HepG2 (cell line): ENCODE data around the gene TFAP2C. TPM values are rescaled to one million over a fixed set of nuclear protein-coding genes. Genes with fewer than 3 reads are reported as not detected.

Source experiments
- ATAC-seq: fragments of 200-7000 bp; cut with Tn5 transposase; 3 replicates; pipeline ENCODE4 v1.9.1; 2020; ENCODE audit warnings: mild to moderate bottlenecking, moderate library complexity
- BruUV-seq: library from RNA; stranded (reverse); fragments of 400-500 nt; replicated peaks from 2 replicates; lab custom pipeline; 2021; lab: Mats Ljungman, UMichigan
- CTCF ChIA-PET: fragments of 300-600 bp; formaldehyde crosslinking; extraction: SDS; loops from one replicate; lab custom pipeline; 2021; ENCODE audit warnings: low total read pairs, inconsistent platforms, low intra/inter-chr PET ratio; lab: Yijun Ruan, JAX
- POLR2A ChIA-PET: fragments of 350-600 bp; sonication (Branson Sonifier 250); formaldehyde crosslinking; loops from one replicate; lab custom pipeline; 2020; ENCODE audit warnings: antibody characterized with exemption, inconsistent platforms; lab: Yijun Ruan, JAX
- DNase-seq: peaks from one replicate; pipeline ENCODE4 v3.0.0-alpha.2; 2015; ENCODE audit warnings: low spot score
- FAIRE-seq: peaks from 3 replicates; lab custom pipeline; 2011; peaks lifted over from hg19 to GRCh38; lab: Jason Lieb, UNC
- H2AFZ ChIP-seq: one replicate; pipeline ENCODE4 v1.6.1; 2011; ENCODE audit warnings: low read length, inconsistent platforms
- H3K27ac ChIP-seq: fragments of 300-600 bp; 3 replicates; pipeline ENCODE4 v1.8.0; 2011; ENCODE audit warnings: mixed run types, mild to moderate bottlenecking, mixed read lengths, low read length, inconsistent platforms; ENCODE audit not compliant: insufficient read depth; ENCODE audit errors: extremely low read length
- H3K27me3 ChIP-seq, 2 experiments: fragments of 200-600 bp in 1 of 2; 2 replicates in 1 of 2; 3 replicates in 1 of 2; pipeline versions ENCODE4 v1.6.0 to v1.8.0; 2011; ENCODE audit warnings: low read length in 2 of 2, mild to moderate bottlenecking in 2 of 2, moderate library complexity in 2 of 2, inconsistent platforms in 1 of 2; ENCODE audit not compliant: insufficient read depth in 2 of 2, control insufficient read depth in 1 of 2
- H3K36me3 ChIP-seq, 2 experiments: fragments of 200-600 bp in 1 of 2; replicated peaks in 1 of 2; 2 replicates in 1 of 2; 3 replicates in 1 of 2; pipeline versions ENCODE4 v1.5.1 to v1.8.0; 2011; ENCODE audit warnings: low read length in 2 of 2, inconsistent platforms in 1 of 2; ENCODE audit not compliant: insufficient read depth in 2 of 2, control insufficient read depth in 1 of 2
- H3K4me1 ChIP-seq: 2 replicates; pipeline ENCODE4 v1.5.1; 2012; ENCODE audit warnings: low read length, inconsistent platforms; ENCODE audit not compliant: insufficient read depth
- H3K4me2 ChIP-seq: 2 replicates; pipeline ENCODE4 v1.6.0; 2011; ENCODE audit warnings: low read depth, low read length, inconsistent platforms
- H3K4me3 ChIP-seq, 3 experiments: fragments of 200-600 bp in 1 of 3; sonication (generic), shearing (Covaris generic) in 1 of 3; replicated peaks in 1 of 3; 2 replicates each; pipeline ENCODE4 v1.5.1; 2011 to 2016; ENCODE audit warnings: low read length in 3 of 3, inconsistent platforms in 2 of 3, low read depth in 2 of 3, mild to moderate bottlenecking in 2 of 3, control low read depth in 1 of 3, mixed read lengths in 1 of 3; ENCODE audit not compliant: insufficient read depth in 1 of 3
- H3K79me2 ChIP-seq: one replicate; pipeline ENCODE4 v1.6.1; 2011; ENCODE audit warnings: low read length, inconsistent platforms; ENCODE audit not compliant: insufficient read depth
- H3K9ac ChIP-seq: 2 replicates; pipeline ENCODE4 v1.6.0; 2011; ENCODE audit warnings: mild to moderate bottlenecking, low read depth, low read length, inconsistent platforms; ENCODE audit not compliant: insufficient read depth
- H3K9me3 ChIP-seq: 2 replicates; pipeline ENCODE4 v1.5.1; 2012; ENCODE audit warnings: mild to moderate bottlenecking, low read length
- H4K20me1 ChIP-seq: 2 replicates; pipeline ENCODE4 v1.6.0; 2011; ENCODE audit warnings: inconsistent platforms, mild to moderate bottlenecking, low read length, moderate library complexity; ENCODE audit not compliant: insufficient read depth
- FLYWCH1 ChIP-seq: sonication (generic); formaldehyde crosslinking; IDR thresholded peaks from 2 replicates; pipeline ENCODE4 v1.8.1; 2023; ENCODE audit warnings: mild to moderate bottlenecking, missing genetic modification reagents
- FOXO4 ChIP-seq: sonication (generic); formaldehyde crosslinking; conservative IDR thresholded peaks from 2 replicates; pipeline ENCODE4 v1.8.1; 2023; ENCODE audit warnings: missing genetic modification reagents
- GATAD1 ChIP-seq: IDR thresholded peaks from 2 replicates; pipeline ENCODE4 v1.6.1; 2016; ENCODE audit warnings: missing genetic modification reagents, missing compliant biosample characterization
- MAFG ChIP-seq: sonication (generic); formaldehyde crosslinking; IDR thresholded peaks from 2 replicates; pipeline ENCODE4 v1.5.1; 2020; ENCODE audit warnings: mild to moderate bottlenecking, missing genetic modification reagents
- REXO4 ChIP-seq: sonication (generic); formaldehyde crosslinking; IDR thresholded peaks from 2 replicates; pipeline ENCODE4 v1.8.0; 2022; ENCODE audit warnings: missing genetic modification reagents, mild to moderate bottlenecking, borderline replicate concordance
- SRSF4 ChIP-seq: fragments of 200-400 bp; formaldehyde crosslinking; IDR thresholded peaks from one replicate; pipeline ENCODE4 v1.6.1; 2018; ENCODE audit warnings: mild to moderate bottlenecking, low read depth, low read length, moderate library complexity; ENCODE audit not compliant: poor library complexity, severe bottlenecking
- STAT5B ChIP-seq: sonication (generic); formaldehyde crosslinking; IDR thresholded peaks from 2 replicates; pipeline ENCODE4 v1.4.0; 2020; ENCODE audit warnings: missing genetic modification reagents
- TBL1XR1 ChIP-seq: fragments of 150-350 bp; IDR thresholded peaks from 2 replicates; pipeline ENCODE4 v1.6.1; 2014; ENCODE audit warnings: borderline replicate concordance, low read length; ENCODE audit not compliant: partially characterized antibody
- XBP1 ChIP-seq: sonication (generic); formaldehyde crosslinking; IDR thresholded peaks from 2 replicates; pipeline ENCODE4 v1.5.0; 2020; ENCODE audit warnings: missing genetic modification reagents
- ZBTB49 ChIP-seq: sonication (generic); formaldehyde crosslinking; IDR thresholded peaks from 2 replicates; pipeline ENCODE4 v1.4.0; 2020; ENCODE audit warnings: missing genetic modification reagents, borderline replicate concordance
- ZBTB8A ChIP-seq: sonication (generic); formaldehyde crosslinking; IDR thresholded peaks from 2 replicates; pipeline ENCODE4 v1.4.0; 2020; ENCODE audit warnings: mild to moderate bottlenecking, low read depth, missing genetic modification reagents, borderline replicate concordance
- ZMYM4 ChIP-seq: sonication (generic); formaldehyde crosslinking; IDR thresholded peaks from 2 replicates; pipeline ENCODE4 v1.8.1; 2023; ENCODE audit warnings: mild to moderate bottlenecking, missing genetic modification reagents
- ZNF180 ChIP-seq: sonication (generic); formaldehyde crosslinking; IDR thresholded peaks from 2 replicates; pipeline ENCODE4 v1.4.0; 2020; ENCODE audit warnings: low read depth, missing genetic modification reagents, borderline replicate concordance
- ZNF615 ChIP-seq: sonication (generic); formaldehyde crosslinking; IDR thresholded peaks from 2 replicates; pipeline ENCODE4 v1.5.0; 2020; ENCODE audit warnings: mild to moderate bottlenecking, missing genetic modification reagents, borderline replicate concordance
- ZNF7 ChIP-seq: IDR thresholded peaks from 2 replicates; pipeline ENCODE4 v1.6.1; 2016; ENCODE audit warnings: missing biosample characterization, missing genetic modification reagents
- WGBS: methylation state at CpG from one replicate; pipeline ENCODE4 v1.1.6; 2017; ENCODE audit warnings: low lambda C conversion rate; 5-methylcytosine and 5-hydroxymethylcytosine counted together
- in situ Hi-C: cut with HindIII; loops from 2 replicates; pipeline ENCODE4 v1.10.0; 2017; ENCODE audit warnings: low pct_unique_long_range_greater_than_20kb; ENCODE audit not compliant: extremely low pct_ligation_motif_present
- intact Hi-C: fragments of 100-400 bp; cut with micrococcal nuclease; formaldehyde crosslinking; loops from one replicate; pipeline ENCODE4 v1.10.0; 2022; ENCODE audit not compliant: unreplicated experiment
- polyA plus RNA-seq, 8 experiments: library from polyadenylated mRNA; depleted of rRNA in 3 of 8; stranded (reverse) in 7 of 8; unstranded in 1 of 8; fragments of >200 nt; fragmentation: Illumina TruSeq in 4 of 8; extraction: Trizol in 4 of 8; gene quantifications; 2 replicates each; pipeline versions ENCODE4 v1.2.1 to v1.2.3, GENCODE V29; 2011 to 2016; ENCODE audit warnings: low read depth in 4 of 8, missing spikeins in 1 of 8, mixed read lengths in 1 of 8; ENCODE audit not compliant: insufficient read depth in 1 of 8
- total RNA-seq, 5 experiments: library from RNA; depleted of rRNA; stranded (reverse); fragments of >200 nt; fragmentation: Illumina TruSeq; extraction: Trizol; gene quantifications; 2 replicates each; pipeline ENCODE4 v1.2.3, GENCODE V29; 2016; ENCODE audit warnings: low read depth in 1 of 5
- TF ChIP-seq, protein P1 (sequence below): sonication (generic); formaldehyde crosslinking; IDR thresholded peaks from 2 replicates; pipeline ENCODE4 v1.5.0; 2020; ENCODE audit warnings: mild to moderate bottlenecking, low read depth, missing genetic modification reagents, borderline replicate concordance

Gene TFAP2C
- total and polyA plus RNA-seq, 2 of the 13 experiments (the other 11 are each of a cell fraction or from before 2014, with no cell fraction given) = not detected

DNA sequence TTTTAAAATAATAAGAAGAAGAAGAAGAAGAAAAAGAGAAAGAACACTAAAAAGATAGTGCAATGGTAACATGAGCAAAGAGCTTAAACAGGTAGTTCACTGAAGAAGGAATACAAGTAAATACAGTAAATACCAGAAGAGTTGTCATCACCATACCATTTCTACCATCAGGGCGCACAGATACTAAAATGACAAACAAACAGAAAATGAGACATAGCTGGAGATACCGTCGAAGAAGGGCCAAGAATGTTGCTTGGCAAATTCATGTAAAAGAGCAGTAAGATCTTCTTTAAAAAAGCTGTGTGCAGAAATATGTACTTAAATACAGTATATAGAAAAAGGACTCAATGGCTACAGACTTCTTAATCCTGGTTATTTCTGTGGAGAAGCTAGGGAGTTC lies 20.7 kb upstream of the TFAP2C start:
- ChIA-PET CTCF (no interaction called here), POLR2A (no interaction called here)
- FAIRE-seq (no peak), DNase-seq (no peak), ATAC-seq (no peak)
- no peak overlapping the region for H3K4me2 ChIP-seq
- H3K4me1 ChIP-seq = 0 out of 2 replicates have a peak, but pooled peaks cover 6% of the 10 kb centered on the region
- no peak overlapping the region for H3K4me3 ChIP-seq
- no peaks in the 10 kb centered on the region for H3K36me3 ChIP-seq
- no peak overlapping the region for H3K9ac ChIP-seq
- H3K27me3 ChIP-seq = no peaks in the 10 kb centered on the region; a peak in 1 of 5 replicates
- in situ Hi-C loops (no loop called here), intact Hi-C loops (no loop called here)
- H3K27ac ChIP-seq = no peak overlapping the region
- H3K79me2 ChIP-seq = no peaks in the 10 kb centered on the region
- H3K9me3 ChIP-seq = no peaks in the 10 kb centered on the region
- no peaks in the 10 kb centered on the region for H4K20me1 ChIP-seq
- no peak for TF ChIP-seq FLYWCH1
- no peak for TF ChIP-seq REXO4 (CRISPR knock-in tag)
- no peak for TF ChIP-seq ZNF615 (CRISPR knock-in tag)
- no TSS peak for BruUV-seq
- WGBS = 84% methylated on average over 3 of the region's 3 CpGs
- H2AFZ ChIP-seq = no peak overlapping the region

GRCh38 chr20:56609321-56609720 lies 19.8 kb upstream of the TFAP2C start:
- POLR2A ChIA-PET = no interaction called here
- TF ChIP-seq, protein P1, sequence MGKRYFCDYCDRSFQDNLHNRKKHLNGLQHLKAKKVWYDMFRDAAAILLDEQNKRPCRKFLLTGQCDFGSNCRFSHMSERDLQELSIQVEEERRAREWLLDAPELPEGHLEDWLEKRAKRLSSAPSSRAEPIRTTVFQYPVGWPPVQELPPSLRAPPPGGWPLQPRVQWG (CRISPR knock-in tag) = no peak
- TF ChIP-seq ZBTB8A (no peak), XBP1 (no peak), ZNF7 (CRISPR knock-in tag) (no peak), TBL1XR1 (no peak), ZNF180 (CRISPR knock-in tag) (no peak), MAFG (CRISPR knock-in tag) (no peak), FOXO4 (CRISPR knock-in tag) (no peak), ZBTB49 (CRISPR knock-in tag) (no peak), GATAD1 (CRISPR knock-in tag) (no peak), SRSF4 (no peak), ZMYM4 (no peak), STAT5B (no peak)

More at GRCh38 chr20:56609321-56609720, 19.8 kb upstream of the TFAP2C start:
- ATAC-seq = no peak
- WGBS = 8% methylated on average over 3 of the region's 3 CpGs
- Histone ChIP-seq H3K79me2 (no peaks in the 10 kb centered on the region), H4K20me1 (no peaks in the 10 kb centered on the region), H3K4me3 (no peak overlapping the region), H3K27ac (no peak overlapping the region), H3K9me3 (no peaks in the 10 kb centered on the region), H3K36me3 (no peaks in the 10 kb centered on the region), H2AFZ (no peak overlapping the region), H3K4me1 (0 out of 2 replicates have a peak, but pooled peaks cover 6% of the 10 kb centered on the region), H3K4me2 (no peak overlapping the region), H3K9ac (no peak overlapping the region), H3K27me3 (peaks cover 0 to 3% of the 10 kb centered on the region in 2 experiments; a peak in 1 of 5 replicates)
- intact Hi-C loops (no loop called here), in situ Hi-C loops (no loop called here)
- no peak for FAIRE-seq
- CTCF ChIA-PET = no interaction called here
- BruUV-seq = no TSS peak
- DNase-seq = no peak
